CD1c-positive myeloid dendritic cell (primary cell): ENCODE results near the gene KLHL40.
A peak's percentile ranks its signal among the peaks of the same experiment; 100 is the strongest.

Source experiments
- DNase-seq: peaks from one replicate; pipeline ENCODE4 v3.0.0-alpha.2; 2016; ENCODE audit errors: extremely low spot score

The KLHL40 gene

GRCh38 chr3:42685363-42685881, at the start of gene KLHL40:
TSS of gene KLHL40 (plus strand) at chr3:42685537. CDS start at chr3:42685619, 82 bp downstream.
- no peak for DNase-seq

GRCh38 chr3:42637001-42637400, 48.3 kb upstream of the KLHL40 start:
- no peak for DNase-seq

GRCh38 chr3:42638339-42638842, 46.9 kb upstream of the KLHL40 start:
- DNase-seq: peak; percentile 3

GRCh38 chr3:42639192-42639591, 46.1 kb upstream of the KLHL40 start:
- no peak for DNase-seq

- no peak for DNase-seq
Observed at GRCh38 chr3:42640129-42640528, 45.2 kb upstream of the KLHL40 start.

GRCh38 chr3:42640771-42641370, 44.5 kb upstream of the KLHL40 start:
- DNase-seq: no peak

GRCh38 chr3:42647821-42648459, 37.4 kb upstream of the KLHL40 start:
- DNase-seq: no peak

- DNase-seq: no peak
Observed at GRCh38 chr3:42649006-42649405, 36.3 kb upstream of the KLHL40 start.

- no peak for DNase-seq
Observed at GRCh38 chr3:42649783-42650182, 35.6 kb upstream of the KLHL40 start.

- no peak for DNase-seq
Observed at GRCh38 chr3:42651248-42652091, 33.9 kb upstream of the KLHL40 start.

- no peak for DNase-seq
Observed at GRCh38 chr3:42652251-42652610, 33.1 kb upstream of the KLHL40 start.

- DNase-seq: peak; percentile 82
Observed at GRCh38 chr3:42652611-42653302, 32.6 kb upstream of the KLHL40 start.

GRCh38 chr3:42653303-42653559, 32.1 kb upstream of the KLHL40 start:
- no peak for DNase-seq

GRCh38 chr3:42653560-42654330, 31.6 kb upstream of the KLHL40 start, which contains the start of gene ZBTB47:
TSS of gene ZBTB47 (plus strand) at chr3:42653697. CDS start at chr3:42658356, 4,659 bp downstream.
- DNase-seq: peak; percentile 80

- peak; percentile 52 for DNase-seq
Observed at GRCh38 chr3:42654331-42655201, 30.8 kb upstream of the KLHL40 start.

- no peak for DNase-seq
Observed at GRCh38 chr3:42655331-42655888, 29.9 kb upstream of the KLHL40 start.

- DNase-seq: no peak
Observed at GRCh38 chr3:42655980-42656679, 29.2 kb upstream of the KLHL40 start.

- DNase-seq: no peak
Observed at GRCh38 chr3:42656680-42657610, 28.4 kb upstream of the KLHL40 start.
